RWPE1 (cell line): ENCODE data around the gene MMGT1.

ENCODE experiments used
- CTCF ChIA-PET: fragments of 350-600 bp; sonication (Branson Sonifier 250); formaldehyde crosslinking; extraction: SDS; loops from one replicate; lab custom pipeline; 2021; lab: Yijun Ruan, JAX
- POLR2A ChIA-PET: fragments of 400-600 bp; formaldehyde crosslinking; extraction: SDS; loops from one replicate; lab custom pipeline; 2020; ENCODE audit warnings: antibody characterized with exemption; ENCODE audit not compliant: low non-redundant PET; lab: Yijun Ruan, JAX
- DNase-seq: peaks from one replicate; pipeline ENCODE4 v3.0.0; 2012; ENCODE audit warnings: low spot score
- H3K27ac ChIP-seq: fragments of 450-650 bp; 2 replicates; pipeline ENCODE4 v1.5.1; 2017
- CTCF ChIP-seq: fragments of 450-650 bp; conservative IDR thresholded peaks from 2 replicates; pipeline ENCODE4 v1.5.1; 2017; ENCODE audit warnings: low read depth, mild to moderate bottlenecking

The MMGT1 gene

GRCh38 chrX:135981668-135982067 lies 7.9 kb upstream of the MMGT1 start:
- TF ChIP-seq CTCF, result no peak
- H3K27ac ChIP-seq, result no peak overlapping the region
- CTCF ChIA-PET, result no interaction called here
- POLR2A ChIA-PET, result no interaction called here
- DNase-seq, result no peak

- ChIA-PET POLR2A (no interaction called here), CTCF (no interaction called here)
- DNase-seq, result no peak
- TF ChIP-seq CTCF, result no peak
- H3K27ac ChIP-seq, result no peak overlapping the region
These were observed 7.2 kb upstream of the MMGT1 start for GRCh38 chrX:135981010-135981409.

GRCh38 chrX:135977611-135978010 lies 3.8 kb upstream of the MMGT1 start:
- no peak for DNase-seq
- ChIA-PET CTCF (no interaction called here), POLR2A (interaction anchor here (0.6 kb wide), 1 partner anchor 502 kb away, joined by 3 read pairs; no protein-coding TSS in a partner anchor)
- H3K27ac ChIP-seq, result no peak overlapping the region
- TF ChIP-seq CTCF, result no peak

GRCh38 chrX:135975421-135975820 lies 1.6 kb upstream of the MMGT1 start:
- ChIA-PET CTCF (no interaction called here), POLR2A (no interaction called here)
- DNase-seq, result no peak
- no peak overlapping the region for H3K27ac ChIP-seq
- TF ChIP-seq CTCF, result no peak

GRCh38 chrX:135974279-135974856 lies 580 bp upstream of the MMGT1 start:
- no peak for TF ChIP-seq CTCF
- CTCF ChIA-PET, result interaction anchor here (0.7 kb wide), 1 partner anchor 15 kb away, joined by 3 read pairs; no protein-coding TSS in a partner anchor
- H3K27ac ChIP-seq, result 0 out of 2 replicates have a peak overlapping the region, but pooled peaks have one; percentile 42
- DNase-seq, result no peak
- POLR2A ChIA-PET, result no interaction called here

GRCh38 chrX:135973025-135973547 lies 702 bp downstream of the MMGT1 start:
- H3K27ac ChIP-seq, result peak overlapping the region; percentile 89
- DNase-seq, result no peak
- CTCF ChIA-PET, result interaction anchor here (0.7 kb wide), 2 partner anchors 9 to 919 kb away, joined by 3 to 5 read pairs; no protein-coding TSS in a partner anchor
- TF ChIP-seq CTCF, result no peak
- POLR2A ChIA-PET, result no interaction called here
